HL-60 (cell line): ENCODE results near the gene CHRNA9.

Experiments used
- DNase-seq, 2 experiments: peaks; one replicate each; pipeline ENCODE4 v3.0.0-alpha.2; 2010 to 2020; ENCODE audit warnings: low read depth in 1 of 2, low spot score in 1 of 2
- H3K27ac ChIP-seq: fragments of 250-450 bp; sonication (Bioruptor Pico); replicated peaks from 2 replicates; pipeline ENCODE4 v1.5.1; 2020; ENCODE audit warnings: mild to moderate bottlenecking, moderate library complexity
- H3K27me3 ChIP-seq: fragments of 250-450 bp; sonication (Bioruptor Pico); 2 replicates; pipeline ENCODE4 v1.5.1; 2021; ENCODE audit warnings: mild to moderate bottlenecking, moderate library complexity; ENCODE audit not compliant: insufficient read depth, poor library complexity, severe bottlenecking
- H3K4me3 ChIP-seq: replicated peaks from 2 replicates; pipeline ENCODE4 v1.5.1; 2011; ENCODE audit warnings: mild to moderate bottlenecking, control low read depth, low read length; ENCODE audit not compliant: insufficient read depth
- GABPA ChIP-seq: IDR thresholded peaks from 2 replicates; pipeline ENCODE4 v1.6.1; 2012; ENCODE audit warnings: low read depth
- POLR2AphosphoS5 ChIP-seq: IDR thresholded peaks from 2 replicates; pipeline ENCODE4 v1.6.1; 2012; ENCODE audit warnings: low read depth
- REST ChIP-seq: IDR thresholded peaks from 2 replicates; pipeline ENCODE4 v1.6.1; 2012; ENCODE audit warnings: low read depth; ENCODE audit not compliant: insufficient replicate concordance
- SPI1 ChIP-seq: IDR thresholded peaks from 2 replicates; pipeline ENCODE4 v1.6.1; 2012; ENCODE audit warnings: low read depth, mild to moderate bottlenecking, borderline replicate concordance
- TF ChIP-seq, protein P1 (sequence below): IDR thresholded peaks from one replicate; pipeline ENCODE4 v1.5.1; 2011; ENCODE audit warnings: low read length, control low read depth, inconsistent platforms; ENCODE audit not compliant: insufficient read depth

CHRNA9 gene

DNA sequence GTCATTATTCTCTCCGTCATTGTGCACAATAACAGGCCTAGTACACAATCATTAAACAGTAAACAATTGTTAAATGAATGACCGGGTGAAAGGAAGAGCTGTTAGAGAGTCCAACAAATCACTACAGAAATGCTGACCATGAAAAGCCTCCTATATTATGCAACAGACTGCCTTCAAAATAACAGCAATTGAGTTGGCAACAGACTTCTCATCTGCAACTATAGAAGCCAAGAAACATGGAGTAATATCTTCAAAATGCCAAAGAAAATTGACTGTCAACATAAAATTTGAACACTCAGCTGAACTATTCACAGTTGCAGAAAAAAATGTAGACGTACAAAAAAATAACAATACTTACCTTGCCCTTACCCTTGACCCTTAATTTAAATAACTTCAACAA, 26.2 kb downstream of the CHRNA9 start:
- Histone ChIP-seq H3K4me3 (no peak overlapping the region), H3K27me3 (no peaks in the 10 kb centered on the region), H3K27ac (no peak overlapping the region)
- no peak for DNase-seq
- TF ChIP-seq SPI1 (no peak), REST (no peak), GABPA (no peak), POLR2AphosphoS5 (no peak)
- TF ChIP-seq, protein P1, sequence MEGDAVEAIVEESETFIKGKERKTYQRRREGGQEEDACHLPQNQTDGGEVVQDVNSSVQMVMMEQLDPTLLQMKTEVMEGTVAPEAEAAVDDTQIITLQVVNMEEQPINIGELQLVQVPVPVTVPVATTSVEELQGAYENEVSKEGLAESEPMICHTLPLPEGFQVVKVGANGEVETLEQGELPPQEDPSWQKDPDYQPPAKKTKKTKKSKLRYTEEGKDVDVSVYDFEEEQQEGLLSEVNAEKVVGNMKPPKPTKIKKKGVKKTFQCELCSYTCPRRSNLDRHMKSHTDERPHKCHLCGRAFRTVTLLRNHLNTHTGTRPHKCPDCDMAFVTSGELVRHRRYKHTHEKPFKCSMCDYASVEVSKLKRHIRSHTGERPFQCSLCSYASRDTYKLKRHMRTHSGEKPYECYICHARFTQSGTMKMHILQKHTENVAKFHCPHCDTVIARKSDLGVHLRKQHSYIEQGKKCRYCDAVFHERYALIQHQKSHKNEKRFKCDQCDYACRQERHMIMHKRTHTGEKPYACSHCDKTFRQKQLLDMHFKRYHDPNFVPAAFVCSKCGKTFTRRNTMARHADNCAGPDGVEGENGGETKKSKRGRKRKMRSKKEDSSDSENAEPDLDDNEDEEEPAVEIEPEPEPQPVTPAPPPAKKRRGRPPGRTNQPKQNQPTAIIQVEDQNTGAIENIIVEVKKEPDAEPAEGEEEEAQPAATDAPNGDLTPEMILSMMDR, result no peak

DNA sequence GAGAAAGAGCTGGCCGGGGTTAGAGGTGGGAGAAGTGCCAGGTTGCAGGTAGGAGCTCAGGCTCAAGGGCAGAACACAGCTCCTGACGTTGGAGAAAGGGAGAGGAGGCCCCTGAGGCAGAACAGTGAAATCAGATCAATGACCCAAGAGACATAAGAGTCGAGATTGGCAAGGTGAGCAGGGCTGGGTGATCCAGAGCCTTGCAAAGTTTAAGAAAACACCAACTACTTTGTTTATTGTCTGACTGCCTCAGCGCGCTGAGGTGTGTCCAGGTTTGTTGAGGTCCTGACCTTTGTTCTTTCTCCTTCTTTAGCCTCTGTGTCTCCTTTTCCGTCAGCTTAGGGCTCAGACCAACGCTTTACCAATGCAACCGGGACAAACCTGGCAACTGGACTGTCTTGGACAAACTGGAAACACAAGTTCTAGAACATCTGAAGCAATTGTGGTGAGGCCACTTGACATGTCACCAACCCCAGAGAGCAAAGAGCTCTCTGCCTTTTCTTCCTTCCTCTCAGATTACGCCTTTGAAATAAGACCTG, 28.3 kb downstream of the CHRNA9 start:
- H3K27ac ChIP-seq, result no peak overlapping the region
- H3K27me3 ChIP-seq, result no peaks in the 10 kb centered on the region
- no peak for DNase-seq
- H3K4me3 ChIP-seq, result no peak overlapping the region
- TF ChIP-seq, protein P1, result no peak
- TF ChIP-seq POLR2AphosphoS5 (no peak), SPI1 (no peak), GABPA (no peak), REST (no peak)

GRCh38 chr4:40363945-40364344, 28.8 kb downstream of the CHRNA9 start:
- TF ChIP-seq POLR2AphosphoS5, result no peak
- no peak for TF ChIP-seq GABPA
- TF ChIP-seq, protein P1, result no peak
- TF ChIP-seq SPI1, result no peak
- no peak for TF ChIP-seq REST
- Histone ChIP-seq H3K27ac (no peak overlapping the region), H3K4me3 (no peak overlapping the region), H3K27me3 (no peaks in the 10 kb centered on the region)
- DNase-seq, result no peak
